Vagina (tissue), 2 donors: Measurements from ENCODE around the gene PSMD4. TPM values are rescaled to one million over a fixed set of nuclear protein-coding genes. Genes with fewer than 3 reads are reported as not detected.

Experiments used
- DNase-seq, 2 donors: peaks; one replicate each; pipeline ENCODE4 v3.0.0-alpha.2; 2017; ENCODE audit errors: extremely low spot score in 2 of 2
- H3K27ac ChIP-seq: fragments of 200-600 bp; sonication (generic); one replicate; pipeline ENCODE4 v1.5.1; 2019
- H3K27me3 ChIP-seq: fragments of 200-600 bp; sonication (generic); one replicate; pipeline ENCODE4 v1.5.1; 2019
- H3K36me3 ChIP-seq, 2 donors: fragments of 200-600 bp; sonication (generic); one replicate each; pipeline ENCODE4 v1.5.1; 2017 to 2019
- H3K4me1 ChIP-seq: fragments of 200-600 bp; sonication (generic); one replicate; pipeline ENCODE4 v1.5.1; 2019
- H3K4me3 ChIP-seq, 2 donors: fragments of 200-600 bp; sonication (generic); 1 replicate in 1 of 2; 2 replicates in 1 of 2; pipeline ENCODE4 v1.5.1; 2016 to 2019
- H3K9me3 ChIP-seq: fragments of 200-600 bp; sonication (generic); one replicate; pipeline ENCODE4 v1.5.1; 2019
- CTCF ChIP-seq, 3 experiments: fragments of 450-650 bp in 2 of 3; fragments of 200-600 bp in 1 of 3; sonication (generic) in 1 of 3; IDR thresholded peaks; one replicate each; pipeline ENCODE4 v1.5.1; 2017 to 2019; ENCODE audit warnings: antibody characterized with exemption in 3 of 3, mild to moderate bottlenecking in 2 of 3, moderate library complexity in 2 of 3
- POLR2A ChIP-seq, 2 donors: fragments of 450-650 bp; IDR thresholded peaks; one replicate each; pipeline ENCODE4 v1.6.1; 2017; ENCODE audit warnings: antibody characterized with exemption in 2 of 2, mild to moderate bottlenecking in 2 of 2, moderate library complexity in 2 of 2
- POLR2AphosphoS5 ChIP-seq, 2 donors: sonication (generic); formaldehyde crosslinking; IDR thresholded peaks; one replicate each; pipeline ENCODE4 v1.9.0; 2017; ENCODE audit warnings: antibody characterized with exemption in 2 of 2, mild to moderate bottlenecking in 2 of 2, low read depth in 1 of 2; ENCODE audit not compliant: insufficient read depth in 1 of 2
- intact Hi-C: fragments of 100-400 bp; cut with DNase I; formaldehyde crosslinking; loops from one replicate; pipeline ENCODE4 v1.15.1; 2023
- small RNA-seq: library from RNA; depleted of rRNA; stranded (forward); fragments of <200 nt; gene quantifications from one replicate; pipeline ENCODE3, GENCODE V24; 2016
- total RNA-seq: library from RNA; depleted of rRNA; stranded (reverse); fragments of >200 nt; gene quantifications from one replicate; pipeline ENCODE4 v1.2.3, GENCODE V29; 2016

PSMD4 gene
- total RNA-seq, 1 donor from 2014 or later: 118 TPM

GRCh38 chr1:151314137-151314875 is 59.8 kb downstream of the PSMD4 start:
- no peak for TF ChIP-seq CTCF (IDR thresholded peaks at IDR 0.05)
- peak in 1 of 2 donors; percentile 22 for TF ChIP-seq POLR2AphosphoS5 (IDR thresholded peaks at IDR 0.05; ENCODE audit: insufficient read depth in 1 of 2, low read depth in 1 of 2)
- no peak for TF ChIP-seq POLR2A (IDR thresholded peaks at IDR 0.05)
- peak overlapping the region; percentile 88 for H3K27ac ChIP-seq
- peaks cover 0 to 31% of the 10 kb centered on the region in 2 donors for H3K36me3 ChIP-seq
- H3K4me3 ChIP-seq: no peak overlapping the region
- DNase-seq: no peak
- no peaks in the 10 kb centered on the region for H3K9me3 ChIP-seq
- intact Hi-C loops: no loop called here
- H3K27me3 ChIP-seq: no peaks in the 10 kb centered on the region
- H3K4me1 ChIP-seq: peaks cover 65% of the 10 kb centered on the region

- Histone ChIP-seq H3K4me3 (no peak overlapping the region), H3K36me3 (peaks cover 0 to 36% of the 10 kb centered on the region in 2 donors), H3K27me3 (no peaks in the 10 kb centered on the region), H3K27ac (no peak overlapping the region), H3K4me1 (peaks cover 65% of the 10 kb centered on the region), H3K9me3 (no peaks in the 10 kb centered on the region)
- intact Hi-C loops: no loop called here
- DNase-seq: no peak
- TF ChIP-seq POLR2A (IDR thresholded peaks at IDR 0.05): no peak
- TF ChIP-seq CTCF (IDR thresholded peaks at IDR 0.05): no peak
- no peak for TF ChIP-seq POLR2AphosphoS5 (IDR thresholded peaks at IDR 0.05; ENCODE audit: insufficient read depth in 1 of 2, low read depth in 1 of 2)
These were observed 61.2 kb downstream of the PSMD4 start for GRCh38 chr1:151315565-151316235.

Small RNA genes lying within 50 kb of the gene (small RNA-seq; reads per million reads assigned to genes)
- gene RN7SL444P: not detected

Other genes starting within 250 kb of the PSMD4 start
- gene MINDY1, start 247.8 kb upstream of the PSMD4 start, total RNA-seq: 27.0 TPM
- gene PRUNE1, start 246.3 kb upstream of the PSMD4 start, total RNA-seq: 25.5 TPM
- gene BNIPL, start 218.1 kb upstream of the PSMD4 start, total RNA-seq: 105 TPM
- 5.2 TPM for gene C1orf56, start 207.0 kb upstream of the PSMD4 start, total RNA-seq
- gene CDC42SE1, start 195.1 kb upstream of the PSMD4 start, total RNA-seq: 89.1 TPM
- gene MLLT11, start 194.3 kb upstream of the PSMD4 start, total RNA-seq: 3.7 TPM
- gene GABPB2, start 184.0 kb upstream of the PSMD4 start, total RNA-seq: 19.2 TPM
- gene SEMA6C, start 108.1 kb upstream of the PSMD4 start, total RNA-seq: 10.1 TPM
- 7.6 TPM for gene TNFAIP8L2, start 98.1 kb upstream of the PSMD4 start, total RNA-seq
- gene LYSMD1, start 88.8 kb upstream of the PSMD4 start, total RNA-seq: 21.1 TPM
- gene SCNM1, start 88.6 kb upstream of the PSMD4 start, total RNA-seq: 22.1 TPM
- gene TMOD4, start 78.8 kb upstream of the PSMD4 start, total RNA-seq: 2.2 TPM
- gene VPS72, start 64.5 kb upstream of the PSMD4 start, total RNA-seq: 17.2 TPM
- 80.3 TPM for gene PIP5K1A, start 56.2 kb upstream of the PSMD4 start, total RNA-seq
- gene ZNF687, start 27.6 kb downstream of the PSMD4 start, total RNA-seq: 26.8 TPM
- 69.0 TPM for gene PI4KB, start 72.7 kb downstream of the PSMD4 start, total RNA-seq
- 13.0 TPM for gene RFX5, start 92.5 kb downstream of the PSMD4 start, total RNA-seq
- gene SELENBP1, start 118.0 kb downstream of the PSMD4 start, total RNA-seq: 30.9 TPM
- gene PSMB4, start 144.8 kb downstream of the PSMD4 start, total RNA-seq: 292 TPM
- gene POGZ, start 204.8 kb downstream of the PSMD4 start, total RNA-seq: 60.6 TPM